Astrocyte (in vitro differentiated cells and primary cell): ENCODE measurements around the gene EDRF1. TPM values are rescaled to one million over a fixed set of nuclear protein-coding genes. Genes with fewer than 3 reads are reported as not detected.
A peak's percentile ranks its signal among the peaks of the same experiment; 100 is the strongest.

Experiments
- DNase-seq: peaks from one replicate; pipeline ENCODE4 v3.0.0-alpha.2; 2010; ENCODE audit warnings: low read depth
- FAIRE-seq: peaks from 2 replicates; lab custom pipeline; 2011; peaks lifted over from hg19 to GRCh38; lab: Jason Lieb, UNC
- H2AFZ ChIP-seq: 2 replicates; pipeline ENCODE4 v1.6.0; 2012; ENCODE audit warnings: low read depth, low read length, inconsistent platforms
- H3K27ac ChIP-seq: 2 replicates; pipeline ENCODE4 v1.5.1; 2011; ENCODE audit warnings: low read depth, low read length, inconsistent platforms
- H3K27me3 ChIP-seq: 2 replicates; pipeline ENCODE4 v1.6.0; 2011; ENCODE audit warnings: low read length, inconsistent platforms; ENCODE audit not compliant: insufficient read depth
- H3K36me3 ChIP-seq: 2 replicates; pipeline ENCODE4 v1.5.1; 2011; ENCODE audit warnings: low read length, inconsistent platforms; ENCODE audit not compliant: insufficient read depth
- H3K4me1 ChIP-seq: 2 replicates; pipeline ENCODE4 v1.5.1; 2011; ENCODE audit warnings: low read length, inconsistent platforms; ENCODE audit not compliant: insufficient read depth
- H3K4me2 ChIP-seq: 2 replicates; pipeline ENCODE4 v1.6.0; 2012; ENCODE audit warnings: low read length, inconsistent platforms
- H3K4me3 ChIP-seq: 2 replicates; pipeline ENCODE4 v1.5.1; 2011; ENCODE audit warnings: low read depth, mild to moderate bottlenecking, low read length, inconsistent platforms; ENCODE audit not compliant: insufficient read depth
- H3K79me2 ChIP-seq: 2 replicates; pipeline ENCODE4 v1.6.0; 2012; ENCODE audit warnings: mild to moderate bottlenecking, low read length, inconsistent platforms; ENCODE audit not compliant: insufficient read depth
- H3K9ac ChIP-seq: 2 replicates; pipeline ENCODE4 v1.6.0; 2012; ENCODE audit warnings: mild to moderate bottlenecking, low read length, inconsistent platforms
- H3K9me3 ChIP-seq: 2 replicates; pipeline ENCODE4 v1.5.1; 2012; ENCODE audit warnings: low read depth, mild to moderate bottlenecking, low read length, inconsistent platforms; ENCODE audit not compliant: insufficient read depth
- H4K20me1 ChIP-seq: 2 replicates; pipeline ENCODE4 v1.6.0; 2012; ENCODE audit warnings: low read length, inconsistent platforms; ENCODE audit not compliant: insufficient read depth
- H3K27ac Mint-ChIP-seq: one replicate; pipeline ENCODE4 v1.8.0; 2021; ENCODE audit warnings: mild to moderate bottlenecking, mixed read lengths; ENCODE audit not compliant: unreplicated experiment
- H3K27me3 Mint-ChIP-seq: one replicate; pipeline ENCODE4 v1.8.0; 2021; ENCODE audit warnings: low read depth, mixed read lengths; ENCODE audit not compliant: unreplicated experiment
- H3K36me3 Mint-ChIP-seq: one replicate; pipeline ENCODE4 v1.8.0; 2021; ENCODE audit warnings: low read depth, mixed read lengths; ENCODE audit not compliant: unreplicated experiment
- H3K4me1 Mint-ChIP-seq: one replicate; pipeline ENCODE4 v1.8.0; 2021; ENCODE audit warnings: low read depth, mixed read lengths; ENCODE audit not compliant: unreplicated experiment
- H3K4me3 Mint-ChIP-seq: one replicate; pipeline ENCODE4 v1.8.0; 2021; ENCODE audit warnings: mild to moderate bottlenecking, moderate library complexity, mixed read lengths; ENCODE audit not compliant: unreplicated experiment
- H3K9me3 Mint-ChIP-seq: one replicate; pipeline ENCODE4 v1.8.0; 2021; ENCODE audit warnings: mild to moderate bottlenecking, mixed read lengths; ENCODE audit not compliant: unreplicated experiment
- CTCF ChIP-seq: IDR thresholded peaks from 2 replicates; pipeline ENCODE4 v1.5.1; 2011; ENCODE audit warnings: low read depth, mild to moderate bottlenecking, inconsistent platforms, low read length, moderate library complexity; ENCODE audit not compliant: insufficient read depth
- EZH2 ChIP-seq: IDR thresholded peaks from 2 replicates; pipeline ENCODE4 v1.6.1; 2012; ENCODE audit warnings: mild to moderate bottlenecking, low read length, inconsistent platforms; ENCODE audit not compliant: insufficient read depth
- total RNA-seq: library from RNA; stranded (reverse); gene quantifications from 2 replicates; pipeline ENCODE4 v1.2.1, GENCODE V29; 2021

Gene EDRF1
- total RNA-seq, 1 donor from 2014 or later, result 25.7 TPM

DNA sequence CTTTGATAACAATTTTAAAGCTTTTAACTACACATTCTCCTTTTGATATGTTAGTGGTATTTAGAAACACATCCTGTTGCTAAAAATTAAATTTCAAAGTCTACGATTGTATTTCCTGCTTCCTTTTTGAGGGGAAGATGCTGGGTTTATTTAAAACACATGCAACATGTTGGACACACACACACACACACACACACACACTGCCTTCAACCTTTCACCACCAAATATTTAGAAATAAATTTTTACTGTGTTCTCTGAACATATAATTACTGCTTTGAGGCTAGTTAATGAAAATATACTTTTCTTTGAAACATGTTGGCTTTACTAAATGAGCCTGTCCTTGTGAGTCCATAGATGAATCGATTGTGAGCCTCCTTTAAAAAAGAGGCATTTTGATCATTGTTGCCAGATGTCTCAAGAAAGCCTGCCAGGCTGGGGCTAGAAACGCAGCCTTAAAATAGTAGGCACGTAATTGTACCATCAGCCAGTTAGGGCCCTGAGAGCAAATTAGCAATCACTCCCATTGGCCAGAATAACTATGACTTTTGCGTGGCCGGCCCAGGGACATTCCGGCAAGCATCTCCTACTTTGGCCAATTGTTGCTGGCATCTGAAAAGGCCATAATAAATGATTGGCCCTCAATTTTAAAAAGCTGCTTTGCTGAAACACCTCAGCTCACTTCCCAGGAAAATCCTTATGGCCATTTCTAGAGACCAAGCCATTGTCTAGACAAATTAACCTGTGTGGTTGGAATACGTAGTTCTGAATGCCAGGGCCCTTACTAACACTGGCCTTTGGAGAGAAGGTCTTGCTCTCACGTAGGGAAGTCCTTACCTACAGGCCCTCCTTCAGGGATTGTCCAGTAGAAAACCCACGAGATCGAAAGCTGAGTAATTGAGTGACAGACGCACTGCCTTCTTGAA lies 26.6 kb upstream of the EDRF1 start:
- no peaks in the 10 kb centered on the region for H3K36me3 ChIP-seq
- H3K27me3 Mint-ChIP-seq, result peaks cover 2% of the 10 kb centered on the region
- no peaks in the 10 kb centered on the region for H3K9me3 Mint-ChIP-seq
- no peak overlapping the region for H3K27ac ChIP-seq
- no peak overlapping the region for H3K9ac ChIP-seq
- peaks cover 9% of the 10 kb centered on the region for H3K4me1 ChIP-seq
- H3K27ac Mint-ChIP-seq, result no peak overlapping the region
- no peaks in the 10 kb centered on the region for H3K4me1 Mint-ChIP-seq
- no peaks in the 10 kb centered on the region for H4K20me1 ChIP-seq
- no peak overlapping the region for H3K4me3 Mint-ChIP-seq
- H3K4me2 ChIP-seq, result no peak overlapping the region
- no peaks in the 10 kb centered on the region for H3K79me2 ChIP-seq
- H3K36me3 Mint-ChIP-seq, result no peaks in the 10 kb centered on the region
- DNase-seq, result peak; percentile 62
- no peak for FAIRE-seq
- no peak overlapping the region for H3K4me3 ChIP-seq
- no peak overlapping the region for H2AFZ ChIP-seq
- H3K9me3 ChIP-seq, result no peaks in the 10 kb centered on the region
- H3K27me3 ChIP-seq, result no peaks in the 10 kb centered on the region
- TF ChIP-seq CTCF (no peak), EZH2 (no peak)

DNA sequence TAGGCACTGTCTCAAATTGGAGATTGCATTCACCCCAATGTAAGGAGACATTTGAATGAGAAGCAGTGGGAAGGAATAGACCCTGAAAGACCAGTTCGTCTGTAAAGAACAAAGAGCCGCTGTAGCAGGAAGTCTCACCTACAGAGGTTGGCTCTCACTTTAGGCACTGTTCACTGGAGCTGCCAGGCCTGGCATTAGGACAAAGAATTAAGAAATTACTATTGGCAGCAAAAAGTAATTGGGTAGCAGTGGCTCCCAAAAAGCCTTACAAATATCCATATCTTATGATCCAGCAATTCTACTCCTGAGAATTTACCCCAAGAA lies 26.0 kb upstream of the EDRF1 start:
- H3K4me3 ChIP-seq, result no peak overlapping the region
- no peak overlapping the region for H3K4me3 Mint-ChIP-seq
- no peak overlapping the region for H3K4me2 ChIP-seq
- no peak overlapping the region for H3K27ac ChIP-seq
- DNase-seq (no peak), FAIRE-seq (no peak)
- H3K79me2 ChIP-seq, result no peaks in the 10 kb centered on the region
- H2AFZ ChIP-seq, result no peak overlapping the region
- peaks cover 9% of the 10 kb centered on the region for H3K4me1 ChIP-seq
- TF ChIP-seq CTCF (no peak), EZH2 (no peak)
- H3K4me1 Mint-ChIP-seq, result no peaks in the 10 kb centered on the region
- no peaks in the 10 kb centered on the region for H4K20me1 ChIP-seq
- H3K27me3 Mint-ChIP-seq, result peaks cover 2% of the 10 kb centered on the region
- no peaks in the 10 kb centered on the region for H3K27me3 ChIP-seq
- H3K9me3 Mint-ChIP-seq, result no peaks in the 10 kb centered on the region
- no peak overlapping the region for H3K27ac Mint-ChIP-seq
- H3K36me3 Mint-ChIP-seq, result no peaks in the 10 kb centered on the region
- H3K9ac ChIP-seq, result no peak overlapping the region
- no peaks in the 10 kb centered on the region for H3K9me3 ChIP-seq
- H3K36me3 ChIP-seq, result no peaks in the 10 kb centered on the region

DNA sequence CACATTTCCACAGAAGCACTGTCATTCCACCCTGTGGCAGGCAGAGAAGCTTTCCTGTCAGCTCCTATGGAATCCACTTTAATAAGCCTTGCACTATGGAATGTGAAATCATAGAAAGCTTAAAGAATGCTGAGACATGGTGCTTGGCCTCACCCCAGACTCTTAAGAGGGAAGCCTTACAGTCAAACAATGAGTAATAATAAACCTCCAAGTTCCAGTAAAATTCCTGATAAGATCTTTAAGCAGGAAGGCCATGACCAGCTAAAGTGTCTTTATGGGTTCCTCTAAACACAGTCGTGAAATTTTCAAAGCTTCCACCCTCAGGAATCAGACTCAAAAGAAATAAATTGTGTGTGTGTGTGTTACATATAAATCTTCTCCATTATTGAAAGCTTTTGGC lies 24.6 kb upstream of the EDRF1 start:
- peak; percentile 60 for FAIRE-seq
- no peak overlapping the region for H3K4me3 Mint-ChIP-seq
- peak; percentile 95 for DNase-seq

More for the DNA sequence above, 24.6 kb upstream of the EDRF1 start:
- Mint-ChIP-seq H3K4me1 (no peaks in the 10 kb centered on the region), H3K27ac (no peak overlapping the region), H3K27me3 (peaks cover 2% of the 10 kb centered on the region), H3K9me3 (no peaks in the 10 kb centered on the region), H3K36me3 (no peaks in the 10 kb centered on the region)
- H3K79me2 ChIP-seq, result no peaks in the 10 kb centered on the region
- H3K36me3 ChIP-seq, result no peaks in the 10 kb centered on the region
- no peak for TF ChIP-seq EZH2
- no peak for TF ChIP-seq CTCF
- no peaks in the 10 kb centered on the region for H4K20me1 ChIP-seq
- no peaks in the 10 kb centered on the region for H3K27me3 ChIP-seq
- peaks cover 9% of the 10 kb centered on the region for H3K4me1 ChIP-seq
- H3K4me3 ChIP-seq, result no peak overlapping the region
- H3K4me2 ChIP-seq, result no peak overlapping the region
- no peak overlapping the region for H2AFZ ChIP-seq
- no peak overlapping the region for H3K27ac ChIP-seq
- no peaks in the 10 kb centered on the region for H3K9me3 ChIP-seq
- H3K9ac ChIP-seq, result no peak overlapping the region
